Brain microvascular endothelial cell (primary cell): ENCODE results near the gene FAM222A.

Experiments
- DNase-seq: peaks from one replicate; pipeline ENCODE4 v3.0.0-alpha.2; 2020
- H3K27ac ChIP-seq: fragments of 250-450 bp; sonication (Bioruptor Pico); 2 replicates; pipeline ENCODE4 v1.5.1; 2020; ENCODE audit warnings: mild to moderate bottlenecking, moderate library complexity
- H3K27me3 ChIP-seq: fragments of 250-450 bp; sonication (Bioruptor Pico); replicated peaks from 2 replicates; pipeline ENCODE4 v1.5.1; 2020; ENCODE audit warnings: mild to moderate bottlenecking
- H3K36me3 ChIP-seq: fragments of 250-450 bp; sonication (Bioruptor Pico); replicated peaks from 2 replicates; pipeline ENCODE4 v1.5.1; 2020; ENCODE audit warnings: mild to moderate bottlenecking
- H3K4me3 ChIP-seq: 2 replicates; pipeline ENCODE4 v1.5.1; 2011; ENCODE audit warnings: low read depth, mild to moderate bottlenecking, control low read depth, low read length, moderate library complexity
- in situ Hi-C: cut with HindIII; loops from 2 replicates; pipeline ENCODE4 v1.10.0; 2017; ENCODE audit warnings: low sequenced_read_pairs, low pct_ligation_motif_present
- TF ChIP-seq, protein P1 (sequence below): IDR thresholded peaks from 2 replicates; pipeline ENCODE4 v1.5.1; 2011; ENCODE audit warnings: low read depth, mild to moderate bottlenecking, moderate library complexity, low read length, control low read depth, inconsistent platforms; ENCODE audit errors: missing control alignments

FAM222A gene

DNA sequence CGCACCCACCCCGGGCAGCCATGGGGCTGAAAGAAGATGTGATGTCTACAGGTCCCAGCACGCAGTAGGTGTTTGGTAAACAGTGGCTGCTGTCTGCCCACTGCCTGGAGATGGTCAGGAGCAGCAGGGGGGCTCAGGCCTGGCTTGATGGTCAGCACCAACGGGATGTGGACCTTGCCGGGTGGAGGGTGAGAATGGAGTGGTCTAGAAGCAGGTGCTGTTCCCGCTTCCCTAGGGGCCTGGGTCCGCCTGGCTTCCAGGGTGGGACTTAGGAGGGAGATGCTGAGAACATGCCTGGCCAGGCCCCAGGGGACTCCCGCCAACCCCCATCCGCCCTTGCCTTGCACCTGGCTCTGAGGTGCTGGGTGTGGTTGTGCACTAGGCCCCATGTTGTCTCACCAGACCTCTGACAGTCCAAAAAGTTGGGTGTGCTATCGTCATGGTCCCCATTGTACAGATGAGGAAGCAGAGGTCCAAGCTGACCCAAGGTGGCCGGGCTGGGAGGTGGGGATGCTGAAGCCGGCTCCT lies 12.9 kb downstream of the FAM222A start:
- Histone ChIP-seq H3K4me3 (no peak overlapping the region), H3K36me3 (no peaks in the 10 kb centered on the region), H3K27me3 (no peaks in the 10 kb centered on the region), H3K27ac (no peak overlapping the region)
- DNase-seq: no peak
- in situ Hi-C loops: no loop called here
- TF ChIP-seq, protein P1, sequence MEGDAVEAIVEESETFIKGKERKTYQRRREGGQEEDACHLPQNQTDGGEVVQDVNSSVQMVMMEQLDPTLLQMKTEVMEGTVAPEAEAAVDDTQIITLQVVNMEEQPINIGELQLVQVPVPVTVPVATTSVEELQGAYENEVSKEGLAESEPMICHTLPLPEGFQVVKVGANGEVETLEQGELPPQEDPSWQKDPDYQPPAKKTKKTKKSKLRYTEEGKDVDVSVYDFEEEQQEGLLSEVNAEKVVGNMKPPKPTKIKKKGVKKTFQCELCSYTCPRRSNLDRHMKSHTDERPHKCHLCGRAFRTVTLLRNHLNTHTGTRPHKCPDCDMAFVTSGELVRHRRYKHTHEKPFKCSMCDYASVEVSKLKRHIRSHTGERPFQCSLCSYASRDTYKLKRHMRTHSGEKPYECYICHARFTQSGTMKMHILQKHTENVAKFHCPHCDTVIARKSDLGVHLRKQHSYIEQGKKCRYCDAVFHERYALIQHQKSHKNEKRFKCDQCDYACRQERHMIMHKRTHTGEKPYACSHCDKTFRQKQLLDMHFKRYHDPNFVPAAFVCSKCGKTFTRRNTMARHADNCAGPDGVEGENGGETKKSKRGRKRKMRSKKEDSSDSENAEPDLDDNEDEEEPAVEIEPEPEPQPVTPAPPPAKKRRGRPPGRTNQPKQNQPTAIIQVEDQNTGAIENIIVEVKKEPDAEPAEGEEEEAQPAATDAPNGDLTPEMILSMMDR: no peak

DNA sequence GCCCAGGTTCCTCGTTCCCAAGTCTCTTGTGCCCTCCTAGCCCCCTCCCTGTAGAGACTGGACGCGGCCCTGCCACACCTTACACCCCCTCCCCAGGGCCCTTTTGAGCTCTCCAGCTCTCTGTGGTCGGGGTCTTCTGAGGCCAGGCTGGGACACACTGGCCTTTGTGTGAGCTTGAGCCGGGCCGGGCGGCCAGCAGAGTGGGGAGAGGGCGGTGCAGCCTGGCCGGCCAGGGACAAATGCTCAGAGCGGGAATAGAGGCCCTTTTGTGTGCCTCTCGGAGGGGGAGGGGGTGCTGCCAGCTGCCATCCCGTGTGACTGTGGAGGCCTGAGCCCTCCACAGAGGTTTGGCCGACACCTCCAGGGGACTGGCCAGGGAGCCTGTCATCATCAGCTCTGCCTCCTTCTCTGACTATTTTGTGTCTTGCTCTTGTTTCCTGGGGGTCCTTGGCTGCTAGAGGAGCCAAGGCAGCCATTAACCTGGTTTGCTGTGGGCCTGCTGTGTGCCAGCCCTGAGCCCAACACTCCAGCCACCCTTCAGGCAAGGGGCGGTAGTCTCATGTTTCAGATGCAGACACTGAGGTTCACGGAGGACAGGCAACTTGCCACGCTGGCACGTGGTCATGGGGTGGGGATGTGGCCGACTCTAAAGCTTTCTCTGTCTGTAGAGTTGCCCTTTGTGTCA lies 13.6 kb downstream of the FAM222A start:
- Histone ChIP-seq H3K27me3 (no peaks in the 10 kb centered on the region), H3K36me3 (no peaks in the 10 kb centered on the region), H3K4me3 (no peak overlapping the region), H3K27ac (no peak overlapping the region)
- TF ChIP-seq, protein P1: no peak
- in situ Hi-C loops: no loop called here
- no peak for DNase-seq

DNA sequence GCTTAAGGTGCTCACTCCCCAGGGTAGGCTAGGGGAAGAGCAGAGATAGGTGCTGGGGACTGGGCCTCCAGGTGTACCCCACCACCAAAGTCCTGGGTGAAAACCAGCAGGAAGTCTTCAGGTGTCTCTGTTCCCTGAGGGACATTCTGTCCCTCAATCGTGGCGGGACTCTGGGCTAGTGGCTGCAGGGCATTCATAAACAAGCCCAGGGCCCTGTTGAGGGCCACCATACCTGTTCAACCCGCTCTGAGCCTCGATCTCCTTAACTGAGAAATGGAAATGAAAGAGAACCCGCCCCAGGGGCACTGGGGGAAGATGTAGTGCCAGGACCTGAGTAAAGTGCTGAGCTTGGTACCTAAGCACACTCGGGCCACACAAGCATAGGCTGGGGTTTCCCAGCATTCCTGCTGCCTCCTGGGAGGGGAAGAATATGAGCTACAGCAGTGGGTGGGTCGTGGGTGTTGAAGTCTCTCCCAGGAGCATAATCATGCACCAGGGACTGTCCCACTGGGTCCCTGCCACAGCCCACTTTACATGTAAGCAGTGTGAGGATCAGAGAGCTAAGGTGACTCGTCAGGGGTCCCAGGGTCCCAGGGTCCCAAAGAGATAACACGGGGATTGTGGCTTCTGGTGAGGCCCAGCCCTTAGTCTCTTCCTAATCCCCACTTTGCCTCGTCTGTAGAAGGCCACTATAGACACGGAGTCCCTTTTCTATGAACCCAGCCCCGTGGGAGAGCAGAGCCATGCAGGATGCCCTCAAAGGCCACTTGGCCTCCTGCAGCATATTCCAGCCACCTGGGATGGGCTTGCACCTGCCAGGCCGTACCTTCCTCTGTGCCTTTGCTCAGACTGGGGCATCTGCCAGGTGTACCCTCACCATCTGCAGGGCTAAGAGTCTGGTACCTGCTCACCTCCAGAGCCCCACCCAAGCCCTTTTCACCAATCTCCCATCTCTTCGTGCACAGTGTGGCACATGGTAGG lies 14.4 kb downstream of the FAM222A start:
- no peaks in the 10 kb centered on the region for H3K36me3 ChIP-seq
- in situ Hi-C loops: no loop called here
- TF ChIP-seq, protein P1: no peak
- H3K27me3 ChIP-seq: no peaks in the 10 kb centered on the region
- DNase-seq: no peak
- H3K27ac ChIP-seq: no peak overlapping the region
- H3K4me3 ChIP-seq: no peak overlapping the region

DNA sequence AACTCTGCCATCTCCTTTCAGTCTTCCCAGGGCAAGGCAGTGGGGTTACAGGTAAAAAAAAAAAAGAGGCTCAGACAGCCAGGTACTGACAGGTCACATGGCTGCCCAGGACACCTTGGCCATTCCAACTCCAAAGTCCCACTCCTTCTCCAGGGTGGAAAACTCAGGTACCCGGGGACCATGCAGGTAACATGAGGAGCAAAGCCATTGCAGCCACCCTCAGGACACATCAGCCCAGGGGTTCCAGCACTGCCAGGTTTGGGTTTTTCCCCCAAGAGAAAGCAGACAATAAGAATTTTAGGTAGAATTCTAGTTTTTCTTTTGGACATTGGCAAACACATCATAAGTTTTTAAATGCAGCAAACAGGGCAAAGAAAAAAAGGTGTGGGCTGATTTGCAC lies 15.3 kb downstream of the FAM222A start:
- in situ Hi-C loops: no loop called here
- TF ChIP-seq, protein P1: no peak
- no peaks in the 10 kb centered on the region for H3K27me3 ChIP-seq
- no peak overlapping the region for H3K4me3 ChIP-seq
- no peaks in the 10 kb centered on the region for H3K36me3 ChIP-seq
- no peak overlapping the region for H3K27ac ChIP-seq
- no peak for DNase-seq

DNA sequence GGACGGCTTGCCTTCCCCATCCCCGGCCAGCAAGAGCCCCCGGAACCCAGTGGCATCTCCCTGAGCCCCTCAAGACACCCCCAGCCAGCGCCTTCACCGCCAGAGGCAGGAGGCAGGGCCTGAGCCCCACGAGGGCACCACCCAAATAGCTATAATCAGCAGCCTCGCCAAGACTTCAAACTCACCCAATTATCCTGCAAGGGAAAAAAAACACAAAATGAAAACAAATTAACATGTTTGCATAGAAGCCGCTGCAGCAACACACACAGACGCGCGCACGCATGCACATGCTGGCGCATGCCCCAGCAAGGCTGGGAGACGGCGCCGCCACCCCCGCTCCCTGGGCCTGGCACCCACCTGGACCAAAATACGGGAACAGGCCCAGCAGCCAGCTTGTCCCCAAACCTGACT lies 15.8 kb downstream of the FAM222A start:
- in situ Hi-C loops: no loop called here
- no peak overlapping the region for H3K4me3 ChIP-seq
- H3K27ac ChIP-seq: no peak overlapping the region
- no peaks in the 10 kb centered on the region for H3K27me3 ChIP-seq
- DNase-seq: no peak
- TF ChIP-seq, protein P1: no peak
- no peaks in the 10 kb centered on the region for H3K36me3 ChIP-seq
